Activated CD4-positive, alpha-beta memory T cell treated with anti-CD3 and anti-CD28 coated beads, Interleukin-2, amount 10 ng/mL, durations not matched to agents 7 days and 5 days (primary cell): ENCODE data around the gene TOGARAM2. TPM values are rescaled to one million over a fixed set of nuclear protein-coding genes. Genes with fewer than 3 reads are reported as not detected.

Experiments used
- CTCF ChIA-PET: fragments of 350-600 bp; sonication (Branson Sonifier 250); formaldehyde crosslinking; loops from one replicate; lab custom pipeline; 2021; ENCODE audit warnings: antibody characterized with exemption, inconsistent platforms; lab: Charles Lee
- POLR2A ChIA-PET: fragments of 350-600 bp; sonication (Branson Sonifier 250); formaldehyde crosslinking; loops from one replicate; lab custom pipeline; 2021; ENCODE audit warnings: antibody characterized with exemption; lab: Charles Lee
- DNase-seq: peaks from one replicate; pipeline ENCODE4 v3.0.0-alpha.2; 2020
- H3K27ac Mint-ChIP-seq: one replicate; pipeline ENCODE4 v1.8.0; 2021; ENCODE audit warnings: mild to moderate bottlenecking, mixed read lengths
- H3K27me3 Mint-ChIP-seq: one replicate; pipeline ENCODE4 v1.8.0; 2021; ENCODE audit warnings: mixed read lengths
- H3K36me3 Mint-ChIP-seq: one replicate; pipeline ENCODE4 v1.8.0; 2021; ENCODE audit warnings: low read depth, mixed read lengths
- H3K4me1 Mint-ChIP-seq: one replicate; pipeline ENCODE4 v1.8.0; 2021; ENCODE audit warnings: mixed read lengths
- H3K4me3 Mint-ChIP-seq: one replicate; pipeline ENCODE4 v1.8.0; 2021; ENCODE audit warnings: mild to moderate bottlenecking, mixed read lengths
- H3K9me3 Mint-ChIP-seq: one replicate; pipeline ENCODE4 v1.8.0; 2021; ENCODE audit warnings: mixed read lengths
- total RNA-seq, 2 experiments: library from RNA; stranded (reverse); gene quantifications; one replicate each; pipeline ENCODE4 v1.2.3, GENCODE V29; 2021

Gene TOGARAM2
- total RNA-seq, 2 experiments from 2014 or later, result 8.9 to 10.3 TPM

GRCh38 chr2:28979041-28979440 lies 2.1 kb upstream of the TOGARAM2 start:
- no peak overlapping the region for H3K27ac Mint-ChIP-seq
- no peak for DNase-seq
- ChIA-PET CTCF (no interaction called here), POLR2A (no interaction called here)
- no peaks in the 10 kb centered on the region for H3K36me3 Mint-ChIP-seq
- H3K4me3 Mint-ChIP-seq, result no peak overlapping the region
- H3K9me3 Mint-ChIP-seq, result no peaks in the 10 kb centered on the region
- no peaks in the 10 kb centered on the region for H3K27me3 Mint-ChIP-seq
- no peaks in the 10 kb centered on the region for H3K4me1 Mint-ChIP-seq

DNA sequence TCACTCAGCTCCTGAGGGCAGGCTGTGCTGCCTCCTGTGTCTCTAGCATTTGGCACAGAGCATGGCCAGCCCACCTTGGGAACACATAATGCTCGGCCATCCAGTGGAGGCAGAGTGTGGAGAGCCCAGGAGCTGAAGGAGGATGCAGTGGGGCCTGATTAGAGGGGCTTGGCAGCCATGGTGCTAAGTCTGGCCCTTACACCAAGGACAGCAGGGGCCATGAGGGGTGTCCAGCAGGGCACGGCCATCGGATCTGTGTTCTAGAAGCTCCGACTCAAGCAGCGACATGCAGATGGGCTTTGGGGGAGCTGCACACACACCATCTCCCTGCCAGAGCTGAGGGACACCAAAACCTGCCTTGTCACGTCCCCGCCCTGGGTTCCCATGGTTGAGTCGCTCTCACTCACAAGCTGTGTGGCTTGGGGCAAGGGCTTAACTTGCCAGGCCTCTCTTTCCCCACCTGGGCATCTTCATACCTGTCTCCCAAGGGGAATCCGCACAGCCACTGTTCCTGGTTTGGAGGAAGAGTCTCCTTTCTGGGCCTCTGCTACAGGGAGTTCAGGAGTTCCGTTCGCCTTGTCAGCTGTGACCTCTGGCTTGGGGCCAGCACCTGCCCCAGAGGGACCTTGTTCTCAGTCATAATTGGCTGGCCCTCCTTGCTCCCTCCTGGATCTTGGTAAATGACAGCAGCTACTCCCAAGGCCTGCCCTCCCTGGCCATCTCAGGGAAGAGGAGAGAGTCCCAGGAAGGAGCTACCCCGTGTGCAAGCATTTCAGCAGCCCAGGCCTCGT lies 1.3 kb upstream of the TOGARAM2 start:
- no peaks in the 10 kb centered on the region for H3K27me3 Mint-ChIP-seq
- no peaks in the 10 kb centered on the region for H3K4me1 Mint-ChIP-seq
- ChIA-PET CTCF (no interaction called here), POLR2A (no interaction called here)
- H3K9me3 Mint-ChIP-seq, result no peaks in the 10 kb centered on the region
- H3K4me3 Mint-ChIP-seq, result no peak overlapping the region
- no peak overlapping the region for H3K27ac Mint-ChIP-seq
- no peaks in the 10 kb centered on the region for H3K36me3 Mint-ChIP-seq
- DNase-seq, result no peak

- Mint-ChIP-seq H3K9me3 (no peaks in the 10 kb centered on the region), H3K4me3 (no peak overlapping the region), H3K4me1 (no peaks in the 10 kb centered on the region), H3K27ac (no peak overlapping the region), H3K36me3 (no peaks in the 10 kb centered on the region), H3K27me3 (no peaks in the 10 kb centered on the region)
- POLR2A ChIA-PET, result interaction anchor here (0.8 to 1.2 kb wide), 2 partner anchors 35 to 134 kb away, joined by 3 read pairs; no protein-coding TSS in a partner anchor
- CTCF ChIA-PET, result no interaction called here
- no peak for DNase-seq
Observed at GRCh38 chr2:28980368-28981015, 606 bp upstream of the TOGARAM2 start.

GRCh38 chr2:28981620-28982376 lies 700 bp downstream of the TOGARAM2 start:
- ChIA-PET CTCF (no interaction called here), POLR2A (interaction anchor here (1.2 kb wide), 1 partner anchor 133 kb away, joined by 3 read pairs; no protein-coding TSS in a partner anchor)
- Mint-ChIP-seq H3K9me3 (no peaks in the 10 kb centered on the region), H3K27me3 (no peaks in the 10 kb centered on the region), H3K4me1 (no peaks in the 10 kb centered on the region), H3K36me3 (no peaks in the 10 kb centered on the region), H3K4me3 (no peak overlapping the region), H3K27ac (no peak overlapping the region)
- no peak for DNase-seq

DNA sequence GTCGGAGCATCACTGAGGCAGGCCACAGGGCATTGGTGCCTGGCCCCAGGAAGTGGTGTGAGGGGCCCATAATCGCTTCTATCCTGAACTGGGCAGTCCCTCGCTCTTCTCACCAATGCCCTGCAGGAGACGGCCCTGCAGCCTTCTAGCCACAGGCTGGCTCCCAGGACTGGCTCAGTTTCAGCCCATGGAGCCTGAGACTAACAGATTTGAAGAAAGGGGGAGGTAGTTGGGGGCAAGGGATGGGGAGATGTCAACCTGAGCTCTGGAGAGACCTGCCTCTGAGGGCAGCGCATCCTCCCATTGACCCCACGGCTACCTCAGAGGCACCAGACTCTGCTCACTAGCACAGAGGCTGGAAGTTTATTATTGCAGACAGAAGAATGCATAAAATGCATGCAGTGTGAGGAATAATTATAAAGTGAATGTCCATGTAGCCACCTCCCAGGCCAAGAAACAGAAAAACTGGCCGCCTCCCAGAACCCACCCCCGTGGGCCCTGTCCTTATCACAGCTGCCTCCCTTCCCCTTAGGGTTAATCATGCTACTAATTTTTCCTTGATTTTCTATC lies 1.4 kb downstream of the TOGARAM2 start:
- Mint-ChIP-seq H3K4me1 (no peaks in the 10 kb centered on the region), H3K27ac (no peak overlapping the region), H3K4me3 (no peak overlapping the region), H3K9me3 (no peaks in the 10 kb centered on the region), H3K27me3 (no peaks in the 10 kb centered on the region), H3K36me3 (no peaks in the 10 kb centered on the region)
- ChIA-PET CTCF (interaction anchor here (0.6 kb wide), 1 partner anchor 27 kb away, joined by 3 read pairs; no protein-coding TSS in a partner anchor), POLR2A (no interaction called here)
- no peak for DNase-seq

DNA sequence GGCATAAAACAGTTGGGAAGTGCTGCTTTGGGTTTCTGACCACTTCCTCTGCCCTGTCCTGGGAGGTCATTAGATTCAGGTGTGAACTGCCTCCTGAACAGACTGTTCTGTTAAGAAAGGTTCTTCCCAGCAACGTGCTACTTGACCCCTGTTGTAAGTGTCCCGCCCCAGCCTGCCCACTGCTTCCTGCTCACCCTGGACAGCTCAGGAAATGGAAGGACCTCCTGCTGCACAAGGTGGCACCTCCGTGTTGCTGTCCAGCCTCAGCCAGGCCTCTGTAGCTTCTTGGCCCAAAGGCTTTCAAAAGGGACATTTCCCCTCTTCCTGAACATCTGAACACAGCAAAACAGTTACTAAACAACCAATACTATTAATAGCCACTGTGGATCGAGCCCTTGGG lies 5.3 kb downstream of the TOGARAM2 start:
- Mint-ChIP-seq H3K36me3 (no peaks in the 10 kb centered on the region), H3K9me3 (no peaks in the 10 kb centered on the region), H3K4me3 (no peak overlapping the region), H3K27ac (no peak overlapping the region), H3K4me1 (no peaks in the 10 kb centered on the region), H3K27me3 (no peaks in the 10 kb centered on the region)
- ChIA-PET POLR2A (no interaction called here), CTCF (interaction anchor here (1.1 kb wide), 1 partner anchor 30 kb away, joined by 3 read pairs; no protein-coding TSS in a partner anchor)
- DNase-seq, result no peak

- DNase-seq, result no peak
- Mint-ChIP-seq H3K4me3 (no peak overlapping the region), H3K27ac (no peak overlapping the region), H3K36me3 (no peaks in the 10 kb centered on the region), H3K27me3 (no peaks in the 10 kb centered on the region), H3K9me3 (no peaks in the 10 kb centered on the region), H3K4me1 (no peaks in the 10 kb centered on the region)
- ChIA-PET CTCF (no interaction called here), POLR2A (no interaction called here)
Observed at GRCh38 chr2:28989973-28990372, 8.9 kb downstream of the TOGARAM2 start.

DNA sequence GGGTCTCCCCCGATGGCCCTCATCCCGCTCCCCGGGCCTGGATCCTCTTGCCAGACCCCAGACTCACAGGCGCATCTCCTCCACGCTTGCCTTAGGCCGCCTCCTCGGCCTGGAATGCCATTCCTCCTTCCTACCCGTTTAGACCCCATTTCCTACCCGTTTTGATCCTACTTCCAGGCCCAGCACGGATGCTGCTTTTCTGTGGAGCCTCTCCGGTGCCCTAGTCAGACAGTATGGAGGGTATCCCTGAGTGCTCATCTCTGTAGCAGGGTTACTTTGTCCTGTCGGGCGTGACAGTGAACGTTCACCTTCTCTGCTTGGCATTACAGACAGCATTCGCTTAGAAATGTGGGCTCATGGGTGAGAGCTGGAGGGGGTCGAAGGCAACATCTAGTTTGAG lies 9.3 kb downstream of the TOGARAM2 start:
- ChIA-PET POLR2A (no interaction called here), CTCF (no interaction called here)
- no peak overlapping the region for H3K27ac Mint-ChIP-seq
- no peak overlapping the region for H3K4me3 Mint-ChIP-seq
- no peaks in the 10 kb centered on the region for H3K9me3 Mint-ChIP-seq
- H3K4me1 Mint-ChIP-seq, result no peaks in the 10 kb centered on the region
- DNase-seq, result no peak
- no peaks in the 10 kb centered on the region for H3K36me3 Mint-ChIP-seq
- no peaks in the 10 kb centered on the region for H3K27me3 Mint-ChIP-seq

DNA sequence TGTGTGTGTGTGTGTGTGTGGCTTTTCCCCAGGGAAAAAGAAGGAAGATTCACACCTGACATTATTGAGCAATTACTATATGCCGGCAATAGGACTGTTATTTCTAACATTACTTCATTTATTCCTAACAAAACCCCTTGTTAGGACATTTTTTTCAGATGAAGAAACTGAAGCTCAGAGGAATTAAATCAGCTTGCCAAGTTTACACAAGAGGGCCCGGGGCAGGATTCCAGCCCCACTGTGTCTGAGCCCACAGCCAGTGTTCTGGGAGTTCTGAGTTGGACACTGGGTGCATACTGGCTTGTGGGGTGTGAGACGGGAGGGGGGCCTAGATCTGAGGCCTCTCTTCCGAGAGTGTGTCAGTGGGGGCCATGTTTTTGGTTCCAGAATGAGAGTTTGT lies 9.9 kb downstream of the TOGARAM2 start:
- H3K27ac Mint-ChIP-seq, result no peak overlapping the region
- no peaks in the 10 kb centered on the region for H3K9me3 Mint-ChIP-seq
- ChIA-PET CTCF (no interaction called here), POLR2A (no interaction called here)
- H3K36me3 Mint-ChIP-seq, result no peaks in the 10 kb centered on the region
- no peak for DNase-seq
- no peaks in the 10 kb centered on the region for H3K4me1 Mint-ChIP-seq
- no peak overlapping the region for H3K4me3 Mint-ChIP-seq
- H3K27me3 Mint-ChIP-seq, result no peaks in the 10 kb centered on the region

- ChIA-PET CTCF (no interaction called here), POLR2A (no interaction called here)
- Mint-ChIP-seq H3K27me3 (no peaks in the 10 kb centered on the region), H3K4me3 (no peak overlapping the region), H3K9me3 (no peaks in the 10 kb centered on the region), H3K4me1 (no peaks in the 10 kb centered on the region), H3K36me3 (no peaks in the 10 kb centered on the region), H3K27ac (no peak overlapping the region)
- no peak for DNase-seq
Observed at GRCh38 chr2:28991460-28991859, 10.4 kb downstream of the TOGARAM2 start.

GRCh38 chr2:28993206-28993960 lies 12.3 kb downstream of the TOGARAM2 start:
- DNase-seq, result no peak
- Mint-ChIP-seq H3K36me3 (no peaks in the 10 kb centered on the region), H3K9me3 (no peaks in the 10 kb centered on the region), H3K4me3 (no peak overlapping the region), H3K27ac (no peak overlapping the region), H3K4me1 (no peaks in the 10 kb centered on the region), H3K27me3 (no peaks in the 10 kb centered on the region)
- POLR2A ChIA-PET, result interaction anchor here (0.7 to 0.9 kb wide), 2 partner anchors 19 to 20 kb away, joined by 3 read pairs; no protein-coding TSS in a partner anchor
- CTCF ChIA-PET, result interaction anchor here (1.3 kb wide), 1 partner anchor 18 kb away, joined by 4 read pairs; no protein-coding TSS in a partner anchor

DNA sequence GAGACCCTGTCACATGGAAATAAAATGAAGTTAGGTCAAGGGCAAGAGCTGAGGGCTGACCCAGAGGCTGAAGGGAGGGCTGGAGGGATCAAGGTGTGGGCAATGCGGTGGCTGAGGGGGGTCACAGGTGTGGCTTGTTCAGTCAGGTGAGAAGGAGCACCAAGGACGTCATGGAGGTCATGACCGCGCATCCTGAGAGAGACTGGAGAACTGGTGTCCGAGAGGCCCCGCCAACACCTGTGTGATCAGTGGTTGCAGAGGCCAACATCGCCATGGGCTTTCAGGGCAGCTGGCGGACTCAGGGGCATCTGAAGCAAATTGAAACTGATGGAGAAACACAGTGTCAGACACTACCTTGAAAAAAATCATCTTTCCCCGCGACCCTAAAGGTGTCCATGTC lies 13.0 kb downstream of the TOGARAM2 start:
- no peak overlapping the region for H3K4me3 Mint-ChIP-seq
- no peak for DNase-seq
- H3K27ac Mint-ChIP-seq, result no peak overlapping the region
- H3K4me1 Mint-ChIP-seq, result peaks cover 1% of the 10 kb centered on the region
- CTCF ChIA-PET, result interaction anchor here (1.3 kb wide), 1 partner anchor 18 kb away, joined by 4 read pairs; no protein-coding TSS in a partner anchor
- POLR2A ChIA-PET, result interaction anchor here (0.7 kb wide), 1 partner anchor 19 kb away, joined by 3 read pairs; no protein-coding TSS in a partner anchor
- no peaks in the 10 kb centered on the region for H3K27me3 Mint-ChIP-seq
- H3K9me3 Mint-ChIP-seq, result no peaks in the 10 kb centered on the region
- H3K36me3 Mint-ChIP-seq, result no peaks in the 10 kb centered on the region
